Daoy (cell line): ENCODE results near the gene DENND1A. TPM values are rescaled to one million over a fixed set of nuclear protein-coding genes. Genes with fewer than 3 reads are reported as not detected.
"Not testable (repeated sequence)": the region's sequence is repeated elsewhere in the genome, so short reads cannot be mapped to it uniquely, and the experiment has no call there.

Source experiments
- DNase-seq: peaks from one replicate; pipeline ENCODE4 v3.0.0-alpha.2; 2015; ENCODE audit warnings: low read depth
- total RNA-seq: library from RNA; depleted of rRNA; stranded (reverse); fragments of >200 nt; shearing (Covaris generic); gene quantifications from 2 replicates; pipeline ENCODE4 v1.2.3, GENCODE V29; 2014

Gene DENND1A
- total RNA-seq, 1 experiment from 2014 or later, result 9.9 TPM

DNA sequence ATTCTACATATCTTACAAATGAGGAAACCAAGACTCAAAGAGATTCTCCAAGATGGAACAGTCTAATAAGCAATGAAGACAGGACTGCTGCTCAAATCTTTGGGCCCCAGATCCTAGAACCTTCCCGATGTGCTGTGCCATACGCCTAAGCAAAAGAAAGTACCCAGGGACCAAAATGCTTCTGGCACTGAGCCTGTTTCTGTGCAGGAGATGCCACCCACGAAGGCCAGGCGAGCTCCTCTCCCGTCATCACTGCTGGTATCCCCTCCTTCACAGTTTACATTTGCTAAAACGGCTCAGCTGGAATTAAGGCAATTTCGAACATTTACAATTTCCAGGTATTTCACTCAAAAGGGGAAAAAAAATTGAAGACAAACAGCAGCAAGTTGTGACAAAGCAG is 277.5 kb downstream of the DENND1A start:
- no peak for DNase-seq

DNA sequence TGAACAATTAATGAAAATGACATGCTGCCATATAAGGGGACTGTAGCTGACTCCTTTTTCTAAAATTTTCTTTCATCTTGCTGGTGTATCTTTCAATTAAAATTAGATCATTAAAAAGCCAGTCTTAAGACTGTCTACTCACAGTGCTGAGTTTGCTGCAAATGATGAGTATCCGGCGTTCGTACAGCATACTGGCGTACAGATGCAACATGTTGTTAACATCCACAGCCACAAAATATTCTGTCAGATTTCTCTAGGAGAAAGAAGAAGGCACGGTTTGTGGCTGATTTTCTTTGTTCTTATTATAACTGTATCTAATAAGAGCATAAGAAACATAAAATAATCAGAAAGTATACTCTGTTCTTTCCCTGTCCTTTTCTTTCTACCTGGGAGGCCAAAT is 278.1 kb downstream of the DENND1A start:
- DNase-seq, result no peak

DNA sequence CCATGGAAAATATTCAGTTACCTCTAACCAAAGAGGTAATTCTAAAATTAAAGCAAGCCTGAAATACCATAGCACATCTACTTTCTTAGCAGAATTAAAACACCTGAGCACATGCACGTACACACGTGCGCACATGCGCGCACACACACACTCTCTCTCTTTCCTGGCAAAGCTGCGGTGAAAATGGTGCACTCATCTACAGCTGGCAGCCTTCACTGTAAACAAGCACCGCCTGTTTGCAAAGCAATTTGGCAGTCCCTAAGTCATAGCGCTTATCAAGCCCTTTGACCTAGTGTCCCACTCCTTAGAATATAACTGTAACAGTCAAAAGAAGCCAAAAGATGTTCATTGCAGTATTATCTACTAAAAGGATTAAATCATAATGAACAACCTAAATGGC is 278.7 kb downstream of the DENND1A start:
- no peak for DNase-seq

DNA sequence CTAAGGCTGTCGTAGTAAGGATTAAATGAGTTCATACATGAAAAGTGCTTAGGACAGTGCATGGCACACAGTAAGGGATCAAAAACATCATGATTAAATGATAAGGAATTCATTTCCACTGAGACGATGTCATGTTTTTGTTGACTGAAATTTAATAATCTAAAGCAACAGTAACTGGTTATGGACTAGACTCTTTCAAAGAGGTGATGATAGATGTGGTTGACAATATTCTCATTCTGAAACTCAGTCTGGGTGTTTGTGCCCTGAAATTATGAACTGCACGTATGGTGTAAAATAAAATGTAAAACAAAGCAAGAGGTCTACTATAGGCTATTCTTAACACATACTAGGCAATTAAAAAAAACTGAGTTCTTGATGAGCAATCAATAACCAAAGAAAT is 280.0 kb downstream of the DENND1A start:
- no peak for DNase-seq

DNA sequence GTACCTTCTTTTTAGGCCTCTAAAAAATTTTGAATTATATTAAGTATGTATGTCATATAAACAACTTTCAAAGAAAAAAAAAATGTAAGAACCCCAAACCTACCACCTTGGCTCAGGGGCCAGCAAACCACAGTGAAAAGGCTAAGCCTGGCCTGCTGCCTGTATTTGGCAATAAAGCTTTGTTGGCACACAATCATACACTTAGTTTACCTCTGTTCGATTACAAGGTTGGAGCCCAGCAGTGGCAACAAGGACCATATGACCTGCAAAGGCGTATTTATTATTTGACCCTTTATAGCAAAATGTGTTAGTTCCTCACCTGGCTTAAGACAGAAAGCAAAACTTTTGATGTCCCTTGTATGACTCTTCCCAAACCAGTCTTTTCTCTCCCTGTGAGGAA is 282.8 kb downstream of the DENND1A start:
- DNase-seq, result no peak

DNA sequence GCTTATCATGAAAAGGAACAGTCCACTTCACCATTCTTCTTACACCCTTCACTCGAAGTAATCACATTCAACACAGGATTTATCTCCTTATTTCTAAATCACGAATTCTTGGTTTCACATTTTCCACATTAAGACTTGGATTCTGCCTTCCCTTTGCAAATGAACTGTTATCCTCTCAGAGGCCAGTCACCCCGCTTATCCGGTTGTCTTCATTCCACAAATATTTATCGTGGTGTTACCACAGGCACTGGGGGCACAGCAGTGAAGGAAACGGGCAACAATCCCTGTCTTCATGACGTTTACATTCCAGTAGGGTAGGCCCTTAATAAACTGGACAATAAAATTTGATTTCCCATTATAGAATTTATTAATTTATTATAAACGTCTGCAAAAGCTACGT is 284.2 kb downstream of the DENND1A start:
- no peak for DNase-seq

DNA sequence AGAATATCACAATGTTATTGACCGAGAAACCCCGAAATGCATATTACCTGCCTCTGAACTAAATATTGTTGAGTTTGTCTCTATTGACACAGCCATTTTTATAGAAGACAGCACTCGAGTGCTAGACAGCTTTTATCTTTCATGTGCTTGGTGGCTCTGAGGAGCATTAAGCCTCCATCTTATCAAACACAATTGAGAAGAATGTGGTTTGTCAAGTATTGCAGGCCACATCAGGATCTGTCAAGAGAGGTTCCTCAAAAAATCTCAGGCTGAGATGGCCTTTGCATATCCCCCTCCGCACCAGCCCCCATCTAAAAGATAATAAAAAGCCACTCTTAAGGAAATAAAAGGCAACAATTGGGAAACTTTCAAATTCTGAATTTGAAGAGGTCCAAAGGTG is 284.8 kb downstream of the DENND1A start:
- no peak for DNase-seq

DNA sequence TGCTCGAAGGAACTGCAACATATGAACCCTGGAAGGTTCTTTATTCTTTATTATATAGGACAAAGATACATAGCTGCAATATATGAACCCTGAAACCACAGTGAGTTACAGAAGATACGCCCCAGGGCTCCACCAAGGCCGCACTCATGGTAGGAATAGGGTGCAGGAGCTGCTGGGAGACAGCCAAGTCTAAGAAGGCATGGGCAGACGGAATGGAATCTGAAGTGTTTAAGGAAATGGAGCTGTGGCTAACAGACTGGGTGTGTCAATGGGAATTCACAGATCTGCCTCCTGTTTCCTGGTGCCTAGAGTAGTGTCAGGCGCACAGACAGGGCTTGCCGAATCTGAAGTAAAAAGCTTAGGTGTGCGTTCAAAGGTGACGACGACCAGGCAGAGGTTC is 286.4 kb downstream of the DENND1A start:
- peak; percentile 82 for DNase-seq

DNA sequence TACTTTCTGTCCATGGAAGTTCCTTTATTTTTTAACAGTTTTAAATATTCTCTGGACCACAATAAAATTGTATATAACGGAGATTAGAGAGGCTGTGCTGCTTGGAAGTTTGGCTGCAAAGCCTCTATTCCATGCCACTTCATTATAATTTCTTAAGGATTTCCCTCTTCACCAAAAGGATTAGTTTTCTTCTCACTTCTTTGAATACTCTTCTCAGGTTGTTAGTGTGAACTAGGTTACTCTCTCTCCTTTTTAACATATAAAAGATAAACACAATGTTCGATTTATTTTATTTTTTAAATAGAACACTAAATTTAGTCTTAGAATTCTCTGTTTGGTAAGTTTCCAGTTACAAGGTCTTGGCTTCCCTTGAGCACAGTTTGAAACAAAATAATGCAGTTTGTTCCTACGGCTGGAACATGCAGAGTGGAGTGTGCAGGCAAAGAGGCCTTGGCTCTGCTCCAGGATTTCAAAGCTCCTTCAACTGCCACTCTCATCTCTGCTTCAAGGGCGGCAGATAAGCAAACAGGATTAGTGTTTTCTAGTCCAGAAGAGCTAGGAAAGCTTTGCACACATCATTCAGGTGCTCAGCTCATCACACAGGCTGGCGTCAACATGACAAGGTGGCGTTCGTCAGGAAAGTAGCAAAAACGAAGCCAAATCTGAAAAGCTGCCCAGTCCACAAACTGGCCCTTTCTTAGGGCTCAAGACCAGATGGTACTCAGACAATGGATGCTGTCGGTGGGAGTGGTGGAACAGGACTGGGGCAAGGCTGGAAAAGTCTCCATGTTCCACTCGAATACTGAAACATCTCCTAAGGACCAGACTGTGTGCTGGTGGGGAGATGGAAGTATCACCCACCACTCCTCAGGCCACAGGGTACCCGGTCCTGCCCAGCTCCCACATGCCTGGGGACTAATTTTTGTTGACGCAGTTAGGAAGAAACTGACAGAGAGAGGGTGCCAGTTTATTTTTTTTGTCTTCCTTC is 287.3 kb downstream of the DENND1A start:
- DNase-seq, result peak; percentile 49

DNA sequence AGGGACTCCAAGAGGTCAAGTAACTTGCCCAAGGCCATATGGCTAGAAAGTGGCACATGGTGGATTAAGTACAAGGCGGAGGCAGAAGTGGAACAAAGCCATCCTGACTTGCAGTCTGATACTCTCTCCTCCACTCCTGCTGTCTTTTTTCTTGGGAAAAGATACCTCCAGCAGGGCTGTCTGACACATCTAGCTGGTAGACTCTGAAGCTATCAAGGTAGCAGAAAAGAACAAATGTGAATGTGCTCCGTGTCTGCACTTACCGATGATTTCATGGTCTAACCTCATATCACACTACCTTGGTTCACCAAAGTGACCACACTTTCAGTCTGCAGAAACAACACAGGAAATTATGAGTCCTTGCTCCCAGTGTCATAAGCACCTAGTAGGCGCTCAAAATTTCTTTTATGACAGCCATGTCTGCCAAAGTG is 289.1 kb downstream of the DENND1A start:
- no peak for DNase-seq

DNA sequence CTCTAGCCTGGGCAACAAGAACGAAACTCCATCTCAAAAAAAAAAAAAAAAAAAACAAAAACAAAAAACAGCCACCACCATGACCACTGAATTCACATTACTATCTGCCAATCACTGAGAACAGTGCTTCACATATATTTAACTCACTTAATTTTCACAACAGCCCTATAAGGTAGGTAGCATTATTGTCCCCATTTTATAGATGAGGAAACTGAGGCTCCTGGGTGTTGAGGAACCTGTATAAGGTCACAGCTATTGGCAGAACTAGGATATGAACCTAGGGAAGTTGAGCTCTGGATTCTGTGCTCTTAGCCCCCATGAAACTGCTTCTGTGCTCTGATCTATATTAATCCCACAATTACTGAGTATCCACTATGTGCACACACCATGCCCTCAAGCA is 290.2 kb downstream of the DENND1A start:
- DNase-seq, result no peak

DNA sequence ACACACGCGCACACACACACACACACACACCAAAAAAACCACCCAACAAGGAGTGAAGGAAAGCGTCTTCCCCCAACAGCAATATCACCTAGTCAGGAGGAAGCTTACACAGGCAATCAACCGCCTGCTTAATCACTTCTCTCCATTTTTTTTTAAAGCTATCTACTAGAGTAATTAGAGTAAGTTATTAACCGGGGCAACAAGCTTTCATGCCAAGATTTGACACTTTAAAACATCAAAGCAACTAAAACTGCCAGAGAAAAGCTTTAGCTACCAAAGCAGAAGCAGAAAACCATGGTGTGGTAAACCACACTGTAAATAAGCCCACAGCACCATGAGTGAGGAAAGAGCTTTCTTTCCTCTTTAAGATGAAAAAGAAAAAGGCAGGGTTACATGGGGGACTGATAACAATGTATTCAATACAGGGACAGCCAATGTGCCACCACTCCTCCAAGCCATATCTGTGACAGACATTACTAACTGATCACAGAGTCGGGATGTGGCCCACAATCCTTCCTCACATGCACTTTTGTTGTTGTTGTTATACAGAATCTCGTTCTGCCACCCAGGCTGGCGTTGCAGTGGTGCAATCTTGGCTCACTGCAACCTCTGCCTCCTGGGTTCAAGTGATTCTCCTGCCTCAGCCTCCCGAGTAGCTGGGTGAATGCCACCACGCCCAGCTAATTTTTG is 291.8 kb downstream of the DENND1A start:
- DNase-seq, result peak; percentile 28

DNA sequence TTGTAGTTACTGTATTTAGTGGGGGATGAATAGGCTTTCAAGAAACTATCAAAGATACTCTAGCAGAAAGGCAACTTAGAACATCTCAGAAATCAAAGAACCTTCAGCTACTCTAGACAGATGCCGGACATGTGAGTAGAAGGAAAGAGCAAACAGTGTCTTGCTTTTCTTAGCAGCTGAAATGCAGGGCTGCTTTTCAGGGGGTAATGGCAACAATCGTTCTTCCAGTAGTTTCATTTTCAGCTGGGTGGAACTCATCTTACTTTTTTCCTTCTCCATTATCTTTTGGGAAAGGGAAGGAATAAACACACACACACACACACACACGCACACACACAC is 292.4 kb downstream of the DENND1A start:
- DNase-seq, result peak; percentile 66

DNA sequence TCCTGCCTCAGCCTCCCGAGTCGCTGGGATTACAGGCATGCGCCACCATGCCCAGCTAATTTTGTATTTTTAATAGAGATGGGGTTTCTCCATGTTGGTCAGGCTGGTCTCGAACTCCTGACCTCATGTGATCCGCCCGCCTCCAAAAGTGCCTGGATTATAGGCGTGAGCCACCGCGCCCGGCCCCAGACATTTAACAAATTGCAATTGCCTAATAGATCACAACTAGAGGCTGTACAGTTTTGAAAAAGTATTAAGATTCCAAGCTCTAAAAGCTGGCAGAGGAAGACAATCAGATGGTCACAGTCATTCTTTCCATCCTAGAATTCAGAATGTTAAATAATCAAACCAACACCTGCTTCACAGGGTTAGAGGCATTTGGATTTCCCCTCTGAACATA is 293.1 kb downstream of the DENND1A start:
- DNase-seq, result not testable (repeated sequence)

DNA sequence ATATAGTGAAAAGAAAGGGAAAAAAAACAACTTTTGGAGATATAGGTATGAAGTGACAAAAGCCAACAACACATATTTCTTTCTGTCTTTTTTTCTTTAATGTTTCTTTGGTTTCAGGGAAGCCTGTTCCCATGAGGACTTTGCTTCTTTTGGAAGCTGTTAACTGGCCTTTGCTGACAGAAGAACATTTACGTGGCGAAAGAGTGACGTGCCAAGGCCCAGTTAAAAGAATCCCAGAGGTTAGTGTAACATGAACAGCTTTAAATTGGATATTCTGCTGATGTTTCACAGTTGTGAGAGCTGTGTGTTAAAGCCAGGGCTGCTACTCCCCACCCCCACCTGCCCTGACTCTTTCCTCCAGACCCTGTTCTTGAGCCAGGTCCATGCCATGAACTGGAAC is 298.1 kb downstream of the DENND1A start:
- no peak for DNase-seq

DNA sequence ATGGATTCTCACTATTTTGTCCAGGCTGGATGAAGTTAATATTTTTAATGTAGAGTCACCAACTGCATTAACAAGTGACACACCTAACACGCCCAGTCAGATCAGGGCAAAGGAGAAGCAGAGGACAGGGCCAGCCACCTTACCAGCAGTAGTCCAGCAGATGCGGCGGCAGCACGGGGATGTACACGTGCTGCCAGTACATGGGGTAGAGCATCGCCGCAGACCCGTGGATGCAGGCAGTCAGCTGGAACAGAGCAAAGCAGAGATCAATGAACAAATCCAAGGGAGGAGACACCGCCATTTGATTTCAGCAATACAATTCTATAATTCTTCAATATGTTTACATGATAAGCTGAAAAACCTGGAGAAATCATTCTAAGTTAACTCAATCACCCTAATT is 299.7 kb downstream of the DENND1A start:
- no peak for DNase-seq

DNA sequence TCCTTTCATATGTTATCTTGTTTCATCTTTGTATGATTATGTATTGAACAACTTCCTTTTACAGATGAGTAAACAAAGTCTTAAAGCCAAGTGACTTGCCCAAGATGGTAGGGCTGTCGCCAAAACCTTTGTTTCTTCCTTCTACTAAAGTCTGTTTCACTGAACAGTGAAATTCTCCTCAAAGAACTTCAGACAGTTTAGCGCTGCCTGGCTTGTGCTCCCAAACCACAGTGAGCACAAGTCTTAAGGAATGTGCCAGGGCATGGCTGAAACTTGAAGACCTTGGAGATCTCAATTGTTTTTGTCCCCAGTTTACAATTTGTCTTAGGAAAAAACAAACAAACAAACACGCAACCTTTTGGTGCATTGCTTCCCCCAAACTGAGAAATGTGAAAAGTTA is 300.4 kb downstream of the DENND1A start:
- no peak for DNase-seq

DNA sequence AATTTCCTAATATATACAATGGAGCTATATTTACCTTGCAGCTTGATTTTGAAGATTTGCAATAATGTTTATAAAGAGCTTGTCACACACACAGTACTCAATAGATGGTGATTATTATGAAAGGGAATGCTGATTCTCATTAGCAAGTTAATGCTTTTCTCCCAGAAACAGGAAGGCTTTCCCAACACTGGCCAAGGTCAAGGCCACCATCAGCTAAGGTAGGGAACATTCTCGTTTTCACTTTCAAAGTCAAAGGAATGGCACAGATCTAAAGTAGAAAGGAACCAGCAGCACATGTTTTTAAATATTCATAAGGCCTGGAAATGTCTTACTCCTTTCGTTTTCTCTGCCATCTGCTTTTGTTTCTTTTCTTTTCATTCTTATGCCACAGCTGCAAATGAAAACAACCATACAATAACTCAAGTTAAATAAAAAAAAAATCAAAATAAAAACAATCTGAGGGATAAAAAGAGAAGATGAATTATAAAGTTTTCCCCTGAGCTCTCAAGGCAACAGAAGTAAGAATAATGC is 307.1 kb downstream of the DENND1A start:
- no peak for DNase-seq

DNA sequence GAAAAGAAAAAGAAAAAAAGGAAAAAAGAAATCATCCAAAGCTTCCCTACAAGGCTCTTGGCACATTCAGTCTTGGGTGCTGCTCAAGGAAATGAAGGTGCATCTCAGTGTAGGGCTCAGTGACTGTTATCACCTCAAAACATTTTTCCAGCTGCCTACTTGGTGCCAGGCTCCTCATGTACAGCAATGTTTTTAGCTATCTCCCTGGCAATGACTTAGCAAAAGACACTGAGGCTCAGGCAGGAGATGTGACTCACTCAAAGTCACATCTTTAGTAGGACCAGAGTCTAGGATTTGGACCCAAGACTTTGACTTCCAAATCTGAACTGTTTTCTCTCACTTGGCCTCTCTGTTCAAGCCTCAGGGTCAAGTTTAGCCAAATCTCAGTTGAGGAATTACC is 309.7 kb downstream of the DENND1A start:
- DNase-seq, result no peak

DNA sequence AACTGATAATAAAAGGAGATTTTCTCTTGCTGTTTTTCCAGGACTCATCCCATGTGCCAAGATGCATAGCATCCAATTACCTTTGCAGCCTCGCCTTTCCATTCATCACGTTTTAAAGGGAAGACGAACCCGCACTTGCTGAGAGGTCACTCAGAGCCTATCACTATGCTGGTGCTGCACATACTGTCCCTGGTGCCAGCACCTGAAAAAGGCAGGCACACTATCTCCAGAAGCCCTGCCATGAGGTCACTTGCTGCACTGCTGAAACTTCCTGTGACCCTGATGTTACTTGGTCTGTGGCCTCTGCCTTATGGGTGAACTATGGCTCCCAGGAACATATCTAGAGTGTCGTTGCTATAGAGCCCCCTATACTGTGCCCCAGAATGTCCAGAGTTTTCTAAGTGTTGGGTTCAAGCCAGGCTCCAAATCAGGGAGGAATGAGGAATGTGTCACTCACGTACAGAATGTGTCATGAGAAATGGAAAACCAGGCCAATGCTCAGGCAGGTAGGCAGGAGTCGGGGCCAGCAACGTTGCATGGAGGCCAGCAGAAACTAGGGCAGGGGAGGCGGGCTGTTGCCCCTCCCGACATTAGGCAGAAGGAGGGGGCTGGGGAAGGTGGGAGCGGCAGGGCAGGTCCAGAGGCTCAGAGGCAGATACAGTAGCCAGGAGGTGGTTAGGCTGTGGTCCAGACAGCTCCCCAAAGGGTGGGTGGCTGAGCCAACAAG is 311.8 kb downstream of the DENND1A start:
- DNase-seq, result no peak

DNA sequence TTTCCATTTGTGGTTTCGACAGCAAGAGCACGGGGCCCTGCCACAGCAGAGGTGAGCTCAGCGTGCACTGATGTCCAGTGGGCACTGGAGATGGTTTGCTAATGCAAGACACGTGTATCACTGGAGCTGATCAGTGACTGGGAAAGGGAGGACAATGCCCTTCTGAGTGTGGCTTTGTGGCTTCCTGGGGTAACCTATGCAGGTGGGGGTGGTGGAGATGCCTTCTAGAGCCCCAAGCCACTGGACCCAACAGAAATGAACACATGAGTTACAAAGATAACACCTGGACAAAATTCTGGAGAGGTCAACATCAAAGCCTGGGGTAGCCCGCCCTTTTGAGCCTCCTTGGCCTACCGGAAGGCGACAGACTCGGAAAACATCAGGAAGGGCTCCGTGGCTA is 312.6 kb downstream of the DENND1A start:
- no peak for DNase-seq

DNA sequence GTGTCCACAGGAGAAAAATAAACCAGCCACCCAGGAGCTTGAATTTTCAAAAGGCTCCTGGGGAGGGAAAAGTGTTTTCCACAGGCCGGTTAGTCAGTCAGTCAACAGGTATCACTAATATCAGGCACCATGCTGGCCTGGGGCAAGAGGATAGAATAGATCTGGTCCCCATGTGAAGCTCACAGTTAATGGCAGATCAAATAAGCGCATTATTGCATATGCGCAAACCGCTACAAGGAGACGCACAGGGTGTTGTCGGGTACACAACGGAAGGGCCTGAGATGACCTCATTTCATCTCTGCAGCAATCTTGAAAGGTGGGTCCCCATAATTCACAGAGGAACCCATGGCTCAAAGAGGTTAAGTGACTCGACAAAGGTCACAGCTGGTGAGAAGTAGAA is 313.2 kb downstream of the DENND1A start:
- DNase-seq, result no peak
